NK-92 (cell line): Measurements from ENCODE around the gene SCFD2.

Source experiments
- DNase-seq: peaks from one replicate; lab custom pipeline; 2025; ENCODE audit not compliant: unreplicated experiment; lab: John Stamatoyannopoulos, UW

The SCFD2 gene

DNA sequence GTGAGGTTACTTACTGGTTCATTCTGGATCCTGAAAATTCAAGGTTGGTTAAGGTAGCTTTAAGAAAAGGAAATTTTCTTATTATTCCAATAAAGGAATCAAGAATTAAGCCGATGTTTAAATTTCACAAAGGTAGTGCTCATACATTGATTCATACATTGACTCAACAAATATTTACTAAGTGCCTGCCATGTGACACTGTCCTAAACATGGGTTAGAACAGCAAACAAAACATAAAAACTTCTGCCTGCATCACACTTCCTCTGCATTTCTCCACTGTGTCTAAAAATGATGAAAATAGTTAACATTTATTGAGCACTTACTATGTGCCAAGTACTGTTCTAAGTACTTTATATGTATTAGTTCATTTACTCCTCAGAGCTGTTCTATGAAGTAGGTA is 428.0 kb downstream of the SCFD2 start:
- DNase-seq, result no peak

DNA sequence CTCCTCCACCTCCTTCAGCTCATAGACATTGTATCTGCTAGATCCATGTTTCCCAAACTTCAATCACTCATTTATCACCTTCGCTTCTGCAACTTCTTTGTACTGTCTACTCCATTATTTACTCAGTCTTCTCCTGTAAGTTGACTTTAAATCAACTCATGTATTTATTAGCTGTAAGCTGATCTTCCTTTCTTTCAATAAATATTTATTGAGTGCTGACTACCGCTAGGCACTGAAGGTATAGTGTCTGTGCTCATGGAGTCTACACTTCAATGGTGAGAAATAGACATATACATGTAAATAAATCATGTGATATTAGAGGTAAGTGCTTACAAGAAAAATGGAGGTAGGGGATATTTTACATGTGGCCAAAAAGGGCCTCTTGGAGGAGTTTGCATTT is 429.1 kb downstream of the SCFD2 start:
- DNase-seq, result no peak

DNA sequence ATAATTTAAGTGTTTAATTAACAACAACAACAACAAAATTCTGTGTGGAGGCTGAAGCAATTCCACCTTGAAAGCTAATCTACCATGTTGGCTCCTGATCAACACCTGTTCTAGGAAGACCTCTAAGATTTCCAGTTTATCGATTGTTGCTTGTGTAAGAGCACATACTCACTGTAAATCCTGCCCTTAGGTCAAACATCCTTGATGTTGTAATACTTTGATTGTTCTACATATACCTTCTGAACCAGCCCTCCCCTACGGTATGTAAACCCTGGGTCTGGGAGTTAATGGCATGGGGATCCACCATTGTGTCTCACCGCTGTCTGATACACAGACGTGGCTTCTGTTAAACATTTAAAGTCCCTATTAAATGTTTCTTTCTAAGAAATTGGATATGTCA is 430.5 kb downstream of the SCFD2 start:
- no peak for DNase-seq

DNA sequence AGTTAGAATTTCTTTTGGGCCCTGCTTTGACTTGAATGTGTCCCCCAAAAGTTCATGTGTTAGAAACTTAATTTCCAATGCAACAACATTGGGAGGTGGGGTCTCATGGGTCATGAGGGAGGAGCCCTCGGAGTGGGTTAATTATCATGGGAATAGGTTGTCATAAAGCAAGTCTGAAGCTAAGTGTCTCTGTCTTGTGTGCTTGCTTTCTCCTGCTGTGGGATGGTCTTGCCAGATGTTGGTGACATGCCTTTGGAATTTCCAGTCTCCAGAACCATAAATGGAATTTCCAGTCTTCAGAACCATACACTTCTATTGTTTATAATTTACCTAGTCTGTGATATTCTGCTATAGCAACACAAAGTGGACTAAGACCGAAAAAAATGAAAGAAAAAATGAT is 432.1 kb downstream of the SCFD2 start:
- DNase-seq, result no peak

DNA sequence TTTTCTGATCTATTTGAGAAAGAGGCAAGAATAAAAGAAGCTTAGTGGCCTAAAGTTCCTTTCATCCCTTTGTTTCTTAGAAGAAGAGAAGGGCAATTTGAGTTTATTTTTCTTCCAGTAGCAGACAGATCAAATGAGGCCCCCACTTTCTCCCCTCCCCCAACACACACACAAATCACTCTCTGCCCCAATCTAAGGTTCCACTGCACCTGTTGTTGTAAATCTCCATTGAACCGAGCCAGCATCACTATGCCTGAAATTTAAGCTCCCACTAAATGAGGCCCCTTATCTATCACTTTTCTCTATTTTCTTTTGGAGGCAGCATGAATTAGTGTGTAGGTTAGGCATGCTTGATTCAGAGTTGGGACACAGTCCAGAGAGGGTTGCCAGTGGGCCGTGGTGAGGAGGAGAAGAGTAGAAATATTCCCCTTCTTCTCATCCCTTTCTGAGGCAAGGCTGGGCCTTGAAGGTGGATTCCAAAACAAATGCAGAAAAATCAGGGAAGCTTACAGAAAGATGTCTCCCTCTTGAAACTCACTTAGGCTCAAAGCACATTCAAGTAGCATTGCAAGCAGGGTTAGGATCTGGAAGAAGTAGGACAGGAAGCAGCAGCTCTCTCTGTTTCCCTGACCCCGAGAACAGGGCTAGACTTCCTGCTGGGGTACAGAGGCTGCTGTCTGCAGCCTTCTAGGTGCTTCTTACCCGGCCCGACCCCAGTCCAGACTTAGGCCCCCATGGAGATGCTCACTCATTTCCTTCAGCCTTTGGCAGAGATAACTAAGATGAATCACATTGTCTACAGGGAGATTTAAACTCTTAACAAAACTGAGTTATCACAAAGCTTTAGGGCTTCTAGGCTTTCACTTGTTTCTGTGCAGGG is 433.0 kb downstream of the SCFD2 start:
- DNase-seq, result no peak

DNA sequence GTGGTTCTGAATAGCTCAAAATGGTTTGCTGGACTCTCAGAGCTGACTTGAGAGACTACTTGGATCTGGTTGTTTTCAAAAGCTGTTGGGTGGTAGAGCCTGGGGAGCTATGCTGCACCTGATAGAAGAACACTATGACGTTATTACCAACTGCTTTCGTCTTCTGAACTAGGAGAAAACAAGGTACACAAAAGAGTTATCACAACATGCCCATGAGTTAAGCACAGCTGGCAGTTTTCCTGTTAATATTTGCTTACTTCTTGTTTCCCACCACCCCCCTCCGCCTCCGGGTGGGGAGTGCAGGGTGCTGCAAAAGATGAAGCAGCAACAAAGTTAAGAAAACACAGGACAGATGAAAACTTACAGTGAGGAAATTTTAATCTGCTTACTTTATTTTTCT is 434.6 kb downstream of the SCFD2 start:
- DNase-seq, result no peak

DNA sequence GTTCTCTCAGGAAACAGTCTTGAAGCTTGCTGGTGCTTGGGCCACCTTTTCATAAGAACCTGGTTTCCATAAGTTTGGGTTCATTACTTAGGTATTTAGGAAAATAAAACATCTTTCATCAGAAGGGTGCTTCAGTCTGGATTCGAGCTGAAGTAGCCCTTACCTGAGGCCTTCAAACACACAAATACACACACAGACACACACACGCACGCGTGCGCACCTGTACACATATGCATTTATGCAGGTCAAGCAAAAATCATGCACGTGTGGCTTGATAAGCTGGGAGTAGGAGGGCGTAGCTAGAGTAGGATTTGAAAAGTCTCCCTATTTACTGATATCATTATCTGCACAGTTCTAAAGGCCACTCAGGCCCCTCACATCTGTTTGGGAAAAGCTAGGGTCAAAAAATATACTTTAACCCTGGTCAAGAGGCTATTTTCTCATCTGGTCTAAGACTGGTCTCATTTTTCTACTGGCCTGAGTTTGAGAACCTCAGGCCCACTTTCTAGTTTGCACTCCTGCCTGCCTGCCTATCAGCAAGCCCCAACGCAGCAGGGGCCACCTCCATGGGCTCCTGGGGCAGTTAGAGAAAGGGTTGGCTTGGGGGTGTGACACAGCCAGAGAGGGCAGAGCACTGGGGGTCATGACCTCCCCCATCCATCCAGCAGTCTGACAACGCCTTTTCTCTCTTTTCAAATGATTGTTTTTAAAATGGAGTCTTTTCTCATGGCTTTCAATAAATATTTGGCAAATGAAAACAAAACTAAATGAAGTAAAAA is 439.5 kb downstream of the SCFD2 start:
- no peak for DNase-seq

DNA sequence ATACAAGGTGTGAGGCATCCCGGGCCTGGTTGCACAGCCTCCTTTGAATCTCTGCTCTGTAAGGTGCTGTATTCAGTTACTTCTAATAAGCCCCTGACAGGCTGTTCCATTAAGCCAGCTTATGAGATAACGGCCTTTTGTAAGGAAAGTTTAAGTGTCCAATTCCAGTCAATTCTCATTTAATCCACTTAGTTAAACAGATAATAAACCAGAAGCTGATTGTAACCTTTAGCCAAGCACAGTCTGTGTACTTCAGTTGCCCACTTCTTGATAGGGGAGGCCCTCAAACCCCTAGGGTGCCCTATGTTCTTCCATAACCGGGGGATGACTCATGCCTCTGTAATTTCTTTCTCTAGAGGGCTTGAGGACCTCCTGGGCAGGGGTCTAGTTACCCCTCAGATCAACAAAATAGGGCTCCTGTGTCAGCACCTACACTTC is 440.3 kb downstream of the SCFD2 start:
- DNase-seq, result no peak

DNA sequence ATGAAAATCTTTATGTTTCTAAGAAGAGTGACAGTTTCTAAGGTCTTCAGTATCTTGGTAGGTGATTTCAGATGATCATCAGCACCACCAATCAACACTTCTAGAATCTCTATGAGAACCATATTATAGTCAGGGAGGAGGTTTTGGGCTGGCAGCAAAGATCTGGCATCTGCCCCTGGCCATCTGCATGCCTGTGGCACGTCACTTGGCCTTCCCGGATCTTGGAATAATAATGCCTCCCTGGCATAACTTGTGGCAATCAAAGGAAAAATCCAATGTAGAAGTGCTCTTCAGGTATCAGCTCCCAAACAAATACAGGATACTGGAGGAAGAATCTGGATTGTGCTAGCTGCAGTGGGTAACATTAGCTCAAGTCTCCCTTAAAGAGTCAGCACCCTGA is 446.4 kb downstream of the SCFD2 start:
- no peak for DNase-seq

DNA sequence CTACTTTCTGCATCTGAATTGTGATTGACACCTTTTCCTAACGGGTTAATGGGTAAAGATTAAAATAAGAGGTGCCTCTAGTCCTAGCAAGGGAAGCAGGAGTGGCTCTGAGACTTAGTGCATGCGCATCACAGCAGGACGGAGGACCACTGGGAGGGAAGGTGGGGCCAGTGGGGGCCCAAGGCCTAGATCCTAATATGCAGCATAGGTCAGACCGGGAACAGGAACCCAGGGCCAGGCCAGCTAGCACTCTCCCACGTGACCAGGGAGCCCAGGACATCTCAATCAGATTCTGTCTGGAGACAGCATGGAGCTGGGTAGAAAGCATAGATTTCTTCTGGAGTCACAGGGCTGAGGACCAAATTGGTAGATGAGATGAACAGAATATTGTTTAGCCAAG is 448.0 kb downstream of the SCFD2 start:
- no peak for DNase-seq

DNA sequence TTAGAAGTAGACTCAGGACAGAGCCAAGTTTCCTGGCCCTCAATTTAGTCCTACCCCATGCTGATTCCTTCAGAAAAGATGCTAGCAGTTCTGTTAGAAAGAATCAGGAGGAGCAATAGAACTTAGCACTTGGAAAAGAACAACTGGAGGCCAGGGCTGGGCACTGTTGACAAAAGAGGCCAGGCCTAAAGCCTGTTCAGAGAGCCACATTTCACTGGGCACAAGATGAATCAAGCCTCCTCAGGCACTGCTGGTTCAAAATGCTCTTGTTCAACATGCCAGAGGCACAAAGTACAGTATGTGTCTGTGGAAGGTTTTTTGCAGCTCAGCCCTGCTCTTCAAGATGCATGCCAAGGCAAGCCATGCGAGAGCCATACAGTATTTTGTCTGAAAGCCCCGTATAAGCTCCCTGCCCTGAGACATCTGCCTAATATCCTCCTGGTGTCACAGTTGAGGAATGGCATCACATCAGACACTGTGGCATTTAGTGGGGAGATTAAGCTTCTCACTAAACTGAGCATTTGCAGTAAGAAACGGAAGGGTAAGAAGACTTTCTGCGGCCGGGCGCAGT is 450.0 kb downstream of the SCFD2 start:
- no peak for DNase-seq

DNA sequence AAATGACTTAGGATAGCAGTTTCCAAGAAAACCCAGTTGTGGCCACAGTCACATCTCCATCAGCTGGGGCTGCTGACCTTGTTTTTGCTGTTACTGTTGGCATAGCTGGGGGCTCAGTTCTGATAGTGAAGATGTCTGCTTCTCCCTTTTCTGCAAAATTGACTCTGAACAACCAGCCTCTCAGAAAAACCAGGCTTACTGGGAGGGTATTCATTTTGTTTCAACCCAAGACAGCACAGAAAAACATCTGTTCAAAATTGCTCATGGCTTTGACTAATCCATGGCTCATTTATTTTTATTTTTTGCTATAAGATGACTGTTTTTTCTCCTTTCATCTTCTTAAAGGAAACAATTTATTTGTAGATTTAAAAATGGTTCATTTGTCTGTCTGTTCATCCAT is 450.7 kb downstream of the SCFD2 start:
- DNase-seq, result no peak

DNA sequence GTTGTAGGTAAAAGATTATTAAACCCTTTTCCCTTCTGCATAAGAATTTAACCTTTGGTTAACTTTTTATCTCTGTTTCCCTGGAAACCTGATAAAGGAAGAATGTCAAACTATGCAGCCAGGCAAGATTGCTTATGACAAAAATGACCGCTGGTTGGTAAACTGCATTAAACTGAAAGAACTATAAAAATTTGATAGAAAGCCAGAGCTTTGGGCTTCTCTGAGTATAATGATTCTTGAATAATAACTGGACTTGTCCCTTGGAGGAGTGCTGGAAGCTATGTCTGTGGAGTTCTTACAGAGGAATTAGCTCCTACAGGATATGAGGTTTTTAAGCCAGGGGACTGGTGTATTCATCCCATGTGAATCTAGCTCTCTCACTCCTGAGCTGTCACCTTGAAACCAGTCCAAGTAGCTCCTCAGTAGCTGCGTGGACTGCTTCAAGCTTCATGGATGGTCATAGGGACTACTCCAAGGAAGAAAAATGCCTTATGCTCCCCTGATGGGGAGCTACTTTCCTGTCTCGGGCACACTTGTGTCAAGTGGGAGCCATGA is 451.7 kb downstream of the SCFD2 start:
- DNase-seq, result no peak

DNA sequence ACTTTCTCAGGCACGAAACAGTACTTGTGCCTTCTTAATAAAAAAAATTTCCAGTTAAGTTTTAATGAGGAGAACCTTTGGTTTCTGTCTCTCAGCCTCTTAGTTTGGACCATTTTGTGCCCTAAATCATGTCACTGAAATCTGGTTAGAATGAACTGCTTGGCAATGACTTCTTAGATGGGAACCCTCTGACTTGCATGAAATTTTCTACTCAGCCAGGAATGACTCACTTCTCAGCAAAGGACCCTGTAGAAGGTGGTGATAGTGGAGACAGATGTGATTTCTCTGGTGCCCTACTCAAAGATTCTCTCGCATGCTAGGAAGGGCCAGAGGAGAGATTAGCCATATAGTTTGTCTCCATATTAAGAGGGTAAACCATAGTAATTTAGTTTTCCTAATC is 453.3 kb downstream of the SCFD2 start:
- DNase-seq, result no peak

DNA sequence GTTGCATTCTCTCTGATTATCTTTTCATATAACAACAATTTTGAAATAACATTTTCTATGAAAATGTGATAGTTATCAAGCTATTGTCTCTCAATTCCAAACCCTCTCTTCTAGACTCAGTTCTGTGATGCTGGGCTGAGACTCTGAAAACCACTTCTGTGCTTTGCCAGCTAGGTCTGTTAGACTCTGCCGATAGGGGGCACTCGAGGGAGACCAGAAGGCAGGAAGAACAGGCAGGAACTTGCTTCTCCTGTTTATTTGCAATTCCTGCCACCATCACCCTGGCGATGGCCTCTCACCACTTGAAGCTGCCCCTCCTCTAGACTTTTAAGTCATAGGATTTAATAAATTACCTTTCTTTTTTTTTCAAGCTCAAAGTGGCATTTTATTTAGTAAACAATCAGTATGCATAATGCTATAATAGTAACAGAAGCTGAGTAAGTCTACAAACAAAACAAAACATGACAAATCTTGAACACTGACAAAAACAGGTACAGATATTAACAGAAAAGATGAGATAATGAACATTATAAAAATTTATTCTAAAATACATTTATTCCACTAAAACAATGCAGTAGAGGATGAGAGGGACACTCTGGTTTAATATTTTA is 454.1 kb downstream of the SCFD2 start:
- no peak for DNase-seq

DNA sequence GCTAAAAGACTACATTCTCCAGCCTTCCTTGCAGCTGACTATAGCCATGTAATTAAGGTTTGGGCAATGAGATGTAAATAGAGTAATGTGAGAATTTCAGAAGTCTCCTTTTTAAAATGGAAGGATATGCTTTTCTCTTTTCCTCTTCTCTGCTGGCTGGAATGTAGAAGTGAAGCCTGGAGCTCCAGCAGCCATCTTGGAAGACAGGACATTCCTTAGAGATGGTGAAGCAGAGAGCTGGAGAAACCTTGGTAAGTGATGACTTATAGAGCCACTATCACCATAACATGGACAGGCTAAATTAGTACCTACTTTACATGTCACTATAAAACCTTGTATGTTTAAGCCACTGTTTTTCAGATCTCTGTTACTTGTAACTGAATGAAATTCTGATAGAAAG is 455.7 kb downstream of the SCFD2 start:
- DNase-seq, result no peak

DNA sequence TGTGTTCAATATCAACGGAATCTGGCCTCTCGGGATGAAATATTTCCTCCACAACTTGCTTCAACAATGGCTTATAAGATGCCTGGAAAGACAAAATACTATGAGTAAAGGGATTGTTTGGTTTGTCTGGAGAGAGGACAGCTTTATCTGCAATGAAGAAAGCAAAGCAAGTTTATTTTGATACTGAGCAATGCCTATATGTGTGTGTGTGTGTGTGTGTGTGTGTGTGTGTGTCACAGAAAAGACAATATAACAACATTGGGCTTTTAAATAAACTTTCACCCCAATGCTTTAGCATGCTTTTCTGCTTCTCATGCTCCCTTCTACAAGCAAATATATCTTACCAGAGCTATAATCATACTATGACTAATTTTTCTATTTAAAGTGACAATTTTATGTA is 458.4 kb downstream of the SCFD2 start:
- DNase-seq, result no peak

DNA sequence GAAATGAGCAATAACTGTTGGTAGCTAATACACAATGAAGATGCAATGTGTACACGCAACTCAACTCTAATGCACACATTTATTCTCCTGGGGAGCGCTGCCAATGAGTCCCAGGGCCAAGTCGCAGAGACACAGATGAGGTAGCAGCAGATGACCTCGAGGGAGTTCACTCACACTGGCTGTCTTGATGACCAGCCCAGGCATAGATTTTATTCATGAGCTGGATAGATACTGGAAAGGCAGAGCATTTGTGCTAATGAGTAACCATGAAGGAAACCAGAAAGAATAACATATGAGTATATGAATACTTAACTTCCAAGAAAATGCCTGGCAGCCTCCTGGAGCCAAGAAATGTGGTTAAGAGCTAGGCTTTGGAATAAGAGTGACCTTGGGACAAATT is 461.4 kb downstream of the SCFD2 start:
- no peak for DNase-seq

DNA sequence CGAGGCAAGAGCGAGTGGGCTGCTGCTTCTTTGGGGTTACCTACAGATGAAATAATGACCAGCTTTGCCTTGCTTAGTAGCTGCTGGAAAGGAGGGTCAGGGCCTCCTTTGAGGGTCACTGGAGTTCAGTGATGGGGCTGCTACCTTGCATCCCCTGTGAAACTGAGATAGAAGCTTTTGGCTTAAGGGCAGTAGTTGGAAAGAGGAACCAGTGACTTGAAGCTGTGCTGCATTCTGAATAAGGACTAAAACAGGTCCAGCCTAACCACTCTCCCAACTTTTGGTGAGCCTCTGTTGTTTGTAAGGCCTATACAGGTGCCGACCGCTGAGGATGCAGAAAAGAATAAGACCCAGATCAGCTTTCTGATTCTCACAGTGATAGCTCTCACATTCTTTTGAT is 462.6 kb downstream of the SCFD2 start:
- no peak for DNase-seq

DNA sequence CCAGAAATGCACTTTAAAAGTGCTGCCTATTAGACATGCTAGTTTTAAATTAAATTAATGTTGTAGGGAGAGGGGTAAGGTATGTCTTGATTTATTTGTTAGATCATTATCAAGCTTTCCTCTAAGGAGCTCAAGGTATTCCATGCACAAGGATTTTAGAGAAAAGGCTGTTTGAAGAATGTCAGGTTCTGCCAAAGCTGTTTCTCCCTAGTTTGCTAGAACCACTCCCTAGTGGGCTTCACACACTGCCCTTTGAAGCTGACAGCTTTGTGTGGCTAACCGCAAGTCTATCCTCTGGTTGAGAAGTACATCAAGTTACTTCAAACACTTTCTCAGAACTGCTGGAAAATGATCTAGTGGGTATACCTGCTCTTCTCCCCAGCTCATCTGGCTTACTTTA is 471.4 kb downstream of the SCFD2 start:
- no peak for DNase-seq

DNA sequence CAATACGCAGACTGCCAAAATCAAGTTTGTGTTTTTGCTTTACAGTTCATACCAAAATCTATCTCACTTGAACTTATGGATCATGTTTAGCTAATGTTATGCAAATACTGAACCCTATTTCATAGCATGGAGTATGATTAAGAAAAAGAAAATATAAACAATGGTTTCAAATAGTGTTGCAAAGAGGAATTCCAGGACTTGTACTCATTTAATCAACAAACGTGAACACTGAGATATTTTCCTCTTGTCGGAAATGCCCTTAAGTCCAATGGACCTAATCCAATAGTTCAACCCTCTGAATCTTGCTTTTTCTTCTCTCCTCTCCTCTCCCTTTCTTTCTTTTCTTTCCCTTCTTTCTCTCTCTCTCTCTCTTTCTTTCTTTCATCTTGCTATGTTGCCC is 473.0 kb downstream of the SCFD2 start:
- DNase-seq, result no peak
